H9 (cell line): Measurements from ENCODE around the gene UBAP1. TPM values are rescaled to one million over a fixed set of nuclear protein-coding genes. Genes with fewer than 3 reads are reported as not detected.

ENCODE experiments used
- DNase-seq: peaks from one replicate; pipeline ENCODE4 v3.0.0-alpha.2; 2017
- H2AFZ ChIP-seq: one replicate; pipeline ENCODE4 v1.6.1; 2013; ENCODE audit warnings: mild to moderate bottlenecking, low read length, control low read depth, moderate library complexity
- H2AK5ac ChIP-seq: 2 replicates; pipeline ENCODE4 v1.6.1; 2013; ENCODE audit warnings: low read length, control low read depth, mixed read lengths; ENCODE audit not compliant: insufficient read length
- H2BK120ac ChIP-seq: one replicate; pipeline ENCODE4 v1.6.1; 2013; ENCODE audit warnings: low read depth, mild to moderate bottlenecking, low read length, control low read depth, inconsistent platforms; ENCODE audit not compliant: poor library complexity, severe bottlenecking
- H2BK12ac ChIP-seq: 2 replicates; pipeline ENCODE4 v1.6.1; 2013; ENCODE audit warnings: low read length, control low read depth, mixed read lengths, low read depth; ENCODE audit not compliant: insufficient read length
- H2BK15ac ChIP-seq: 2 replicates; pipeline ENCODE4 v1.6.1; 2013; ENCODE audit warnings: low read depth, low read length, control low read depth
- H2BK20ac ChIP-seq: one replicate; pipeline ENCODE4 v1.6.1; 2013; ENCODE audit warnings: low read depth, mild to moderate bottlenecking, low read length, control low read depth, inconsistent platforms; ENCODE audit not compliant: poor library complexity, severe bottlenecking
- H2BK5ac ChIP-seq: 2 replicates; pipeline ENCODE4 v1.6.1; 2013; ENCODE audit warnings: low read length, control low read depth, mixed read lengths; ENCODE audit not compliant: insufficient read length
- H3K14ac ChIP-seq: 2 replicates; pipeline ENCODE4 v1.6.1; 2013; ENCODE audit warnings: low read length, control low read depth; ENCODE audit not compliant: insufficient read depth
- H3K18ac ChIP-seq: 2 replicates; pipeline ENCODE4 v1.6.1; 2013; ENCODE audit warnings: low read depth, mild to moderate bottlenecking, mixed read lengths, low read length, control low read depth; ENCODE audit not compliant: insufficient read length
- H3K23ac ChIP-seq: 2 replicates; pipeline ENCODE4 v1.6.1; 2013; ENCODE audit warnings: low read length, control low read depth, mixed read lengths, low read depth; ENCODE audit not compliant: insufficient read length
- H3K23me2 ChIP-seq: 2 replicates; pipeline ENCODE4 v1.6.1; 2013; ENCODE audit warnings: low read depth, mild to moderate bottlenecking, mixed read lengths, low read length, control low read depth; ENCODE audit not compliant: insufficient read length, poor library complexity, severe bottlenecking
- H3K27ac ChIP-seq: 2 replicates; pipeline ENCODE4 v1.5.1; 2013; ENCODE audit warnings: low read length, control low read depth, mixed read lengths, low read depth; ENCODE audit not compliant: insufficient read length
- H3K27me3 ChIP-seq: 2 replicates; pipeline ENCODE4 v1.6.1; 2013; ENCODE audit warnings: low read length, control low read depth, inconsistent platforms; ENCODE audit not compliant: insufficient read depth
- H3K4ac ChIP-seq: 2 replicates; pipeline ENCODE4 v1.6.1; 2013; ENCODE audit warnings: low read depth, mild to moderate bottlenecking, control low read depth, inconsistent platforms, low read length, moderate library complexity
- H3K4me1 ChIP-seq: 2 replicates; pipeline ENCODE4 v1.6.1; 2013; ENCODE audit warnings: low read length, control low read depth, inconsistent platforms; ENCODE audit not compliant: insufficient read depth
- H3K4me2 ChIP-seq: 2 replicates; pipeline ENCODE4 v1.6.1; 2013; ENCODE audit warnings: low read length, control low read depth, mixed read lengths; ENCODE audit not compliant: insufficient read length, insufficient read depth
- H3K56ac ChIP-seq: 2 replicates; pipeline ENCODE4 v1.6.1; 2013; ENCODE audit warnings: low read depth, mild to moderate bottlenecking, mixed read lengths, low read length, control low read depth; ENCODE audit not compliant: insufficient read length
- H3K79me1 ChIP-seq: 2 replicates; pipeline ENCODE4 v1.6.1; 2013; ENCODE audit warnings: low read depth, mild to moderate bottlenecking, moderate library complexity, low read length, control low read depth, inconsistent platforms; ENCODE audit not compliant: insufficient read depth, poor library complexity, severe bottlenecking
- H3K79me2 ChIP-seq: 2 replicates; pipeline ENCODE4 v1.6.1; 2013; ENCODE audit warnings: low read length, control low read depth, inconsistent platforms; ENCODE audit not compliant: insufficient read depth
- H3K9ac ChIP-seq: 2 replicates; pipeline ENCODE4 v1.6.1; 2013; ENCODE audit warnings: low read length, control low read depth, mixed read lengths; ENCODE audit not compliant: insufficient read length; ENCODE audit errors: extremely low read depth
- H3K9me3 ChIP-seq: one replicate; pipeline ENCODE4 v1.6.1; 2013; ENCODE audit warnings: low read depth, low read length, inconsistent platforms; ENCODE audit not compliant: control insufficient read depth
- H3T11ph ChIP-seq: one replicate; pipeline ENCODE4 v1.6.1; 2013; ENCODE audit warnings: mild to moderate bottlenecking, low read length, control low read depth, inconsistent platforms
- H4K20me1 ChIP-seq: one replicate; pipeline ENCODE4 v1.6.1; 2013; ENCODE audit not compliant: control insufficient read depth, insufficient read length, insufficient read depth
- H4K5ac ChIP-seq: 2 replicates; pipeline ENCODE4 v1.6.1; 2013; ENCODE audit warnings: low read depth, mild to moderate bottlenecking, mixed read lengths, low read length, control low read depth; ENCODE audit not compliant: insufficient read length
- H4K8ac ChIP-seq: replicated peaks from 2 replicates; pipeline ENCODE4 v1.6.1; 2013; ENCODE audit warnings: low read length, control low read depth, mixed read lengths, low read depth; ENCODE audit not compliant: insufficient read length
- H4K91ac ChIP-seq: 2 replicates; pipeline ENCODE4 v1.6.1; 2013; ENCODE audit warnings: low read depth, mild to moderate bottlenecking, moderate library complexity, mixed read lengths, low read length, control low read depth; ENCODE audit not compliant: insufficient read length
- H3K27ac Mint-ChIP-seq, 3 experiments: 2 replicates in 2 of 3; 3 replicates in 1 of 3; pipeline ENCODE4 v1.8.0; 2020 to 2021; ENCODE audit warnings: mixed read lengths in 3 of 3, mild to moderate bottlenecking in 1 of 3, moderate library complexity in 1 of 3
- H3K27me3 Mint-ChIP-seq: 2 replicates; pipeline ENCODE4 v1.8.0; 2021; ENCODE audit warnings: low read depth, mild to moderate bottlenecking, moderate library complexity, mixed read lengths
- H3K36me3 Mint-ChIP-seq, 3 experiments: 2 replicates in 2 of 3; 3 replicates in 1 of 3; pipeline ENCODE4 v1.8.0; 2020 to 2021; ENCODE audit warnings: low read depth in 3 of 3, mixed read lengths in 3 of 3; ENCODE audit not compliant: insufficient read depth in 1 of 3
- H3K4me1 Mint-ChIP-seq, 2 experiments: 2 replicates each; pipeline ENCODE4 v1.8.0; 2020; ENCODE audit warnings: mixed read lengths in 2 of 2
- H3K4me3 Mint-ChIP-seq, 2 experiments: 2 replicates in 1 of 2; 3 replicates in 1 of 2; pipeline ENCODE4 v1.8.0; 2020 to 2021; ENCODE audit warnings: mild to moderate bottlenecking in 2 of 2, mixed read lengths in 2 of 2, moderate library complexity in 1 of 2
- H3K9me3 Mint-ChIP-seq, 2 experiments: 2 replicates in 1 of 2; 3 replicates in 1 of 2; pipeline ENCODE4 v1.8.0; 2020; ENCODE audit warnings: mild to moderate bottlenecking in 2 of 2, mixed read lengths in 2 of 2, moderate library complexity in 1 of 2
- CTCF ChIP-seq: fragments of 200-600 bp; sonication (generic); conservative IDR thresholded peaks from 3 replicates; pipeline ENCODE4 v1.8.0; 2021; ENCODE audit warnings: antibody characterized with exemption, mild to moderate bottlenecking
- WGBS: extraction: QIAGEN DNeasy Blood & Tissue Kit; methylation state at CpG from one replicate; pipeline ENCODE4 v1.1.7; 2013; ENCODE audit warnings: missing lambda C conversion rate, low lambda C conversion rate, mixed read lengths; ENCODE audit not compliant: insufficient read length; ENCODE audit errors: extremely low coverage; 5-methylcytosine and 5-hydroxymethylcytosine counted together
- total RNA-seq: library from RNA; stranded (reverse); gene quantifications from 2 replicates; pipeline ENCODE4 v1.2.1, GENCODE V29; 2021

Gene UBAP1
- total RNA-seq, 1 experiment from 2014 or later, result 32.6 TPM

- H3K27ac Mint-ChIP-seq, result no peak overlapping the region
- H3K27ac ChIP-seq, result no peak overlapping the region
- H3T11ph ChIP-seq, result no peak overlapping the region
- H4K5ac ChIP-seq, result no peak overlapping the region
- H2AK5ac ChIP-seq, result no peak overlapping the region
- H3K14ac ChIP-seq, result no peak overlapping the region
- no CpG with 5 or more reads among the region's 7 CpGs for WGBS
- no peak for DNase-seq
- no peak overlapping the region for H2BK12ac ChIP-seq
- no peak overlapping the region for H3K4ac ChIP-seq
- no peak overlapping the region for H3K18ac ChIP-seq
- TF ChIP-seq CTCF, result no peak
- no peak overlapping the region for H2AFZ ChIP-seq
- H3K4me1 Mint-ChIP-seq, result peaks cover 4% of the 10 kb centered on the region in 2 experiments
- H3K4me2 ChIP-seq, result no peak overlapping the region
- H3K23ac ChIP-seq, result no peak overlapping the region
- H2BK5ac ChIP-seq, result no peak overlapping the region
- H3K9ac ChIP-seq, result no peak overlapping the region
- no peak overlapping the region for H3K4me3 Mint-ChIP-seq
- H3K27me3 ChIP-seq, result no peaks in the 10 kb centered on the region
- no peak overlapping the region for H2BK20ac ChIP-seq
- H3K79me2 ChIP-seq, result no peaks in the 10 kb centered on the region
- H4K8ac ChIP-seq, result no peak overlapping the region
- H3K9me3 ChIP-seq, result no peaks in the 10 kb centered on the region
- H2BK15ac ChIP-seq, result no peak overlapping the region
- no peaks in the 10 kb centered on the region; the same call in 1 of the 2 replicates for H3K27me3 Mint-ChIP-seq
- H2BK120ac ChIP-seq, result no peak overlapping the region
- no peaks in the 10 kb centered on the region for H3K79me1 ChIP-seq
- peaks cover under 1 to 4% of the 10 kb centered on the region in 2 experiments; a peak in 3 of 5 replicates for H3K9me3 Mint-ChIP-seq
- H4K20me1 ChIP-seq, result no peaks in the 10 kb centered on the region
- no peak overlapping the region for H4K91ac ChIP-seq
- H3K4me1 ChIP-seq, result no peaks in the 10 kb centered on the region
- H3K36me3 Mint-ChIP-seq, result no peaks in the 10 kb centered on the region
- H3K23me2 ChIP-seq, result peaks cover 3% of the 10 kb centered on the region
- no peak overlapping the region for H3K56ac ChIP-seq
Measured at GRCh38 chr9:34131571-34131970, 47.3 kb upstream of the UBAP1 start.
